ENCODE data around the gene LDLRAD3. TPM values are rescaled to one million over a fixed set of nuclear protein-coding genes. Genes with fewer than 3 reads are reported as not detected.
"Not testable (repeated sequence)": the region's sequence is repeated elsewhere in the genome, so short reads cannot be mapped to it uniquely, and the experiment has no call there.

The LDLRAD3 gene
- total RNA-seq, 3 donors from 2014 or later = 1.0 to 8.1 (median 2.0) TPM

GRCh38 chr11:36187622-36188021 lies 243.8 kb downstream of the LDLRAD3 start:
- Histone ChIP-seq H3K4me3 (no peak overlapping the region), H3K9me3 (no peaks in the 10 kb centered on the region), H3K36me3 (ENCODE audit: low read depth) (no peaks in the 10 kb centered on the region), H3K4me1 (ENCODE audit: low read depth) (no peaks in the 10 kb centered on the region)
- TF ChIP-seq CTCF (IDR thresholded peaks at IDR 0.05) = no peak
- ATAC-seq (no peak), DNase-seq (no peak)
- intact Hi-C loops (cut with DNase I, micrococcal nuclease) = no loop called here

- DNase-seq; intact Hi-C loops (cut with DNase I, micrococcal nuclease); H3K4me1 ChIP-seq (ENCODE audit: low read depth); H3K9me3 ChIP-seq; H3K4me3 ChIP-seq; H3K36me3 ChIP-seq (ENCODE audit: low read depth); ATAC-seq: not testable (repeated sequence)
Measured at GRCh38 chr11:36189735-36190134, 245.9 kb downstream of the LDLRAD3 start.

GRCh38 chr11:36191941-36192340 lies 248.1 kb downstream of the LDLRAD3 start:
- DNase-seq = no peak
- Histone ChIP-seq H3K36me3 (ENCODE audit: low read depth) (no peaks in the 10 kb centered on the region), H3K4me1 (ENCODE audit: low read depth) (no peaks in the 10 kb centered on the region), H3K4me3 (no peak overlapping the region), H3K9me3 (no peaks in the 10 kb centered on the region)
- intact Hi-C loops (cut with DNase I, micrococcal nuclease) = no loop called here
- no peak for ATAC-seq
- TF ChIP-seq CTCF (IDR thresholded peaks at IDR 0.05) = no peak

- no peak for DNase-seq
- intact Hi-C loops (cut with DNase I, micrococcal nuclease) = no loop called here
- TF ChIP-seq CTCF (IDR thresholded peaks at IDR 0.05) = no peak
- H3K9me3 ChIP-seq = no peaks in the 10 kb centered on the region
- no peaks in the 10 kb centered on the region for H3K36me3 ChIP-seq (ENCODE audit: low read depth)
- H3K4me3 ChIP-seq = no peak overlapping the region
- no peaks in the 10 kb centered on the region for H3K4me1 ChIP-seq (ENCODE audit: low read depth)
- no peak for ATAC-seq
Measured at GRCh38 chr11:36192425-36193289, 248.8 kb downstream of the LDLRAD3 start.

GRCh38 chr11:36193290-36193619 lies 249.4 kb downstream of the LDLRAD3 start:
- Histone ChIP-seq H3K4me1 (ENCODE audit: low read depth) (no peaks in the 10 kb centered on the region), H3K36me3 (ENCODE audit: low read depth) (no peaks in the 10 kb centered on the region), H3K9me3 (no peaks in the 10 kb centered on the region), H3K4me3 (no peak overlapping the region)
- no peak for DNase-seq
- intact Hi-C loops (cut with DNase I, micrococcal nuclease) = no loop called here
- no peak for ATAC-seq
- no peak for TF ChIP-seq CTCF (IDR thresholded peaks at IDR 0.05)

- intact Hi-C loops (cut with DNase I, micrococcal nuclease) = no loop called here
Measured at GRCh38 chr11:36193721-36194120, 249.9 kb downstream of the LDLRAD3 start.

More at GRCh38 chr11:36193721-36194120, 249.9 kb downstream of the LDLRAD3 start:
- ATAC-seq (no peak), DNase-seq (no peak)
- no peaks in the 10 kb centered on the region for H3K4me1 ChIP-seq (ENCODE audit: low read depth)
- no peak for TF ChIP-seq CTCF (IDR thresholded peaks at IDR 0.05)
- no peak overlapping the region for H3K4me3 ChIP-seq
- H3K36me3 ChIP-seq (ENCODE audit: low read depth) = no peaks in the 10 kb centered on the region
- no peaks in the 10 kb centered on the region for H3K9me3 ChIP-seq
